Measurements from ENCODE around the gene MAP4K4. TPM values are rescaled to one million over a fixed set of nuclear protein-coding genes. Genes with fewer than 3 reads are reported as not detected.

MAP4K4 gene
- total RNA-seq, 1 experiment from 2014 or later, result 132 TPM

- Mint-ChIP-seq H3K9me3 (0 out of 5 replicates have a peak, but pooled peaks cover 0 to 4% of the 10 kb centered on the region in 2 experiments), H3K27me3 (ENCODE audit: low read depth) (no peaks in the 10 kb centered on the region), H3K4me1 (peaks cover 54 to 60% of the 10 kb centered on the region in 2 experiments), H3K36me3 (ENCODE audit: insufficient read depth in 1 of 3, low read depth in 3 of 3) (peaks cover 15 to 29% (median 26%) of the 10 kb centered on the region in 3 experiments), H3K4me3 (no peak overlapping the region), H3K27ac (no peak overlapping the region)
- Histone ChIP-seq H2BK5ac (ENCODE audit: insufficient read length, low read length) (no peak overlapping the region), H3K9me3 (ENCODE audit: control insufficient read depth, low read depth, low read length) (no peaks in the 10 kb centered on the region), H3K79me2 (ENCODE audit: insufficient read depth, low read length) (peaks cover 47% of the 10 kb centered on the region; the same call in 1 of the 2 replicates), H3K4me2 (ENCODE audit: insufficient read depth, insufficient read length, low read length) (no peak overlapping the region), H4K5ac (ENCODE audit: insufficient read length, low read depth, low read length) (no peak overlapping the region), H2AFZ (ENCODE audit: low read length) (no peak overlapping the region), H2BK20ac (ENCODE audit: low read depth, low read length, poor library complexity, severe bottlenecking) (no peak overlapping the region), H3K23ac (ENCODE audit: insufficient read length, low read depth, low read length) (no peak overlapping the region), H3K4me1 (ENCODE audit: insufficient read depth, low read length) (peaks cover 11% of the 10 kb centered on the region; the same call in 1 of the 2 replicates), H2BK15ac (ENCODE audit: low read depth, low read length) (no peak overlapping the region), H3K56ac (ENCODE audit: insufficient read length, low read depth, low read length) (no peak overlapping the region), H2BK120ac (ENCODE audit: low read depth, low read length, poor library complexity, severe bottlenecking) (no peak overlapping the region), H3K9ac (ENCODE audit: extremely low read depth, insufficient read length, low read length) (no peak overlapping the region), H3K18ac (ENCODE audit: insufficient read length, low read depth, low read length) (no peak overlapping the region), H3K27ac (ENCODE audit: insufficient read length, low read depth, low read length) (no peak overlapping the region), H4K20me1 (ENCODE audit: control insufficient read depth, insufficient read depth, insufficient read length) (peaks cover 5% of the 10 kb centered on the region), H3K23me2 (ENCODE audit: insufficient read length, low read depth, low read length, poor library complexity, severe bottlenecking) (no peaks in the 10 kb centered on the region), H4K91ac (ENCODE audit: insufficient read length, low read depth, low read length) (no peak overlapping the region), H2AK5ac (ENCODE audit: insufficient read length, low read length) (no peak overlapping the region), H3K4ac (ENCODE audit: low read depth, low read length) (no peak overlapping the region), H3T11ph (ENCODE audit: low read length) (no peak overlapping the region), H2BK12ac (ENCODE audit: insufficient read length, low read depth, low read length) (no peak overlapping the region), H3K79me1 (ENCODE audit: insufficient read depth, low read depth, low read length, poor library complexity, severe bottlenecking) (peaks cover 5% of the 10 kb centered on the region), H4K8ac (replicated peaks; ENCODE audit: insufficient read length, low read depth, low read length) (no peak overlapping the region), H3K27me3 (ENCODE audit: insufficient read depth, low read length) (no peaks in the 10 kb centered on the region), H3K14ac (ENCODE audit: insufficient read depth, low read length) (no peak overlapping the region)
- DNase-seq, result no peak
- TF ChIP-seq CTCF (conservative IDR thresholded peaks at IDR 0.05), result no peak
- whole genome bisulfite sequencing (ENCODE audit: extremely low coverage, insufficient read length, low lambda C conversion rate), result no CpG with 5 or more reads among the region's 1 CpG
Measured at GRCh38 chr2:101706819-101707177, 9.3 kb downstream of the MAP4K4 start.

Measured in H9 (cell line).